HL-60 (cell line): Measurements from ENCODE around the gene HOXC5.
A peak's percentile ranks its signal among the peaks of the same experiment; 100 is the strongest.

Experiments used
- DNase-seq, 2 experiments: peaks; one replicate each; pipeline ENCODE4 v3.0.0-alpha.2; 2010 to 2020; ENCODE audit warnings: low read depth in 1 of 2, low spot score in 1 of 2
- H3K27ac ChIP-seq: fragments of 250-450 bp; sonication (Bioruptor Pico); replicated peaks from 2 replicates; pipeline ENCODE4 v1.5.1; 2020; ENCODE audit warnings: mild to moderate bottlenecking, moderate library complexity
- H3K27me3 ChIP-seq: fragments of 250-450 bp; sonication (Bioruptor Pico); 2 replicates; pipeline ENCODE4 v1.5.1; 2021; ENCODE audit warnings: mild to moderate bottlenecking, moderate library complexity; ENCODE audit not compliant: insufficient read depth, poor library complexity, severe bottlenecking
- H3K4me3 ChIP-seq: replicated peaks from 2 replicates; pipeline ENCODE4 v1.5.1; 2011; ENCODE audit warnings: mild to moderate bottlenecking, control low read depth, low read length; ENCODE audit not compliant: insufficient read depth
- CTCF ChIP-seq: IDR thresholded peaks from one replicate; pipeline ENCODE4 v1.5.1; 2011; ENCODE audit warnings: low read length, control low read depth, inconsistent platforms; ENCODE audit not compliant: insufficient read depth
- GABPA ChIP-seq: IDR thresholded peaks from 2 replicates; pipeline ENCODE4 v1.6.1; 2012; ENCODE audit warnings: low read depth
- POLR2AphosphoS5 ChIP-seq: IDR thresholded peaks from 2 replicates; pipeline ENCODE4 v1.6.1; 2012; ENCODE audit warnings: low read depth
- REST ChIP-seq: IDR thresholded peaks from 2 replicates; pipeline ENCODE4 v1.6.1; 2012; ENCODE audit warnings: low read depth; ENCODE audit not compliant: insufficient replicate concordance
- SPI1 ChIP-seq: IDR thresholded peaks from 2 replicates; pipeline ENCODE4 v1.6.1; 2012; ENCODE audit warnings: low read depth, mild to moderate bottlenecking, borderline replicate concordance

Gene HOXC5

GRCh38 chr12:53985994-53986685 lies 46.7 kb upstream of the HOXC5 start:
- peak in 1 of 2 experiments; percentile 44 for DNase-seq
- no peak overlapping the region for H3K4me3 ChIP-seq
- TF ChIP-seq POLR2AphosphoS5 (no peak), CTCF (no peak), GABPA (no peak), REST (no peak), SPI1 (no peak)
- H3K27ac ChIP-seq = no peak overlapping the region
- peaks cover 48% of the 10 kb centered on the region for H3K27me3 ChIP-seq

- H3K4me3 ChIP-seq = no peak overlapping the region
- H3K27ac ChIP-seq = no peak overlapping the region
- DNase-seq = no peak
- H3K27me3 ChIP-seq = peaks cover 48% of the 10 kb centered on the region
- TF ChIP-seq GABPA (no peak), POLR2AphosphoS5 (no peak), REST (no peak), CTCF (no peak), SPI1 (no peak)
Observed at GRCh38 chr12:53986686-53987483, 46.0 kb upstream of the HOXC5 start.

- no peak for TF ChIP-seq POLR2AphosphoS5
- TF ChIP-seq SPI1 = no peak
- no peak for TF ChIP-seq GABPA
- no peak for TF ChIP-seq CTCF
- TF ChIP-seq REST = no peak
- DNase-seq = no peak
- H3K27ac ChIP-seq = no peak overlapping the region
- no peak overlapping the region for H3K4me3 ChIP-seq
- peaks cover 52% of the 10 kb centered on the region for H3K27me3 ChIP-seq
Observed at GRCh38 chr12:53987787-53988230, 45.0 kb upstream of the HOXC5 start.
